ENCODE data around the gene PSAPL1. TPM values are rescaled to one million over a fixed set of nuclear protein-coding genes. Genes with fewer than 3 reads are reported as not detected.

Gene PSAPL1
- polyA plus RNA-seq, 1 donor from 2014 or later: not detected

DNA sequence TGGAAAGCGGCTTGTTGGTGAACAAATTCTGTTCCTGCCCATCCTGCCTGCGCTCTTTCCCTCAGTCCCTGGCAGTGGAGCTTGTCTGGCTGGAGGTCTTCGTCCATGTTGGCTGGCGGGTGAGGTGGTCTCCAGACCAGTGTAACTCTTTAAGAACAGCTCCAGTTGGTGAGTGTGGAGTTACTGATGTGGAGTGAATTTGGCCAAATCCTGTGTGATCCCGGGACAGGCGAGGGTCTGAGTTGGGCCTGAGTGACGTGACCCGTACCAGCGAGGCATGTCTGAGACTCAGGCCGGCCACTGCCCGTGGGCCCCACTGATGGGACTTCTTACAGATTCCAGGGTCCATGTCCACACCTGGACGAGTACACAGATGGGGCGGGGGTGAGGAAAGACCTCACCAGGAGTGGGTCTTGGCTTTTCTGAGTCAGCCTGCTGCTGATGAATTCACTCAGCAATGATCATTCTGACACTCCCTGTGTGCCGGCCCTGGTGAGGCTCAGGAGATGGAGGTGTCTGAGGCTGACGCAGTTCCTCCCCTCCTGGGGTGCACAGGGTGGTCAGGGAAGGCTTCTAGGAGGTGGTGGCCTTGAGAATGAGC lies 45.5 kb downstream of the PSAPL1 start:
- Histone ChIP-seq H3K9ac (ENCODE audit: low read length) (no peak overlapping the region), H3K27ac (ENCODE audit: low read length) (no peak overlapping the region)
- TF ChIP-seq, protein P1, sequence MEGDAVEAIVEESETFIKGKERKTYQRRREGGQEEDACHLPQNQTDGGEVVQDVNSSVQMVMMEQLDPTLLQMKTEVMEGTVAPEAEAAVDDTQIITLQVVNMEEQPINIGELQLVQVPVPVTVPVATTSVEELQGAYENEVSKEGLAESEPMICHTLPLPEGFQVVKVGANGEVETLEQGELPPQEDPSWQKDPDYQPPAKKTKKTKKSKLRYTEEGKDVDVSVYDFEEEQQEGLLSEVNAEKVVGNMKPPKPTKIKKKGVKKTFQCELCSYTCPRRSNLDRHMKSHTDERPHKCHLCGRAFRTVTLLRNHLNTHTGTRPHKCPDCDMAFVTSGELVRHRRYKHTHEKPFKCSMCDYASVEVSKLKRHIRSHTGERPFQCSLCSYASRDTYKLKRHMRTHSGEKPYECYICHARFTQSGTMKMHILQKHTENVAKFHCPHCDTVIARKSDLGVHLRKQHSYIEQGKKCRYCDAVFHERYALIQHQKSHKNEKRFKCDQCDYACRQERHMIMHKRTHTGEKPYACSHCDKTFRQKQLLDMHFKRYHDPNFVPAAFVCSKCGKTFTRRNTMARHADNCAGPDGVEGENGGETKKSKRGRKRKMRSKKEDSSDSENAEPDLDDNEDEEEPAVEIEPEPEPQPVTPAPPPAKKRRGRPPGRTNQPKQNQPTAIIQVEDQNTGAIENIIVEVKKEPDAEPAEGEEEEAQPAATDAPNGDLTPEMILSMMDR (IDR thresholded peaks at IDR 0.05; ENCODE audit: poor library complexity, severe bottlenecking): no peak
- no peak for TF ChIP-seq MXI1 (conservative IDR thresholded peaks at IDR 0.05; ENCODE audit: poor library complexity, severe bottlenecking)

DNA sequence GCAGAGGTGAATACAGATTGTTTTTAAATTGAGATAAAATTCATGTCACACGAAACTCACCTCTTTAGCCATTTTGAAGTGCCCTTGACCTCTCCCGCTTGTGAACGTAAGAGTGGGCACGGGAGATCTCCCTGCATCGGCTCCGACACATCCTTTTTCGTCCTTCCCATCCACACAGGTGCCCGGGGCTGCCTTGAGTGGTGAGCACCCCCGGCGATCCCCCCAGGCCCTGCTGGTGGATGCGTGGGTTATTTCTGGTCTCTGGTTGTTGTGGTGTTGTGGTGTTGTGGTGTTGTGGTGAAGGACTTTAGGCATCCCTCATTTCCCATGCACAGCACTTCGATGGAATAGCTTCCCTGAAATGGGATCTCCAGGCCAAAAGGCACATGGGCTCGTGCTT lies 46.1 kb downstream of the PSAPL1 start:
- no peaks in the 10 kb centered on the region for H4K20me1 ChIP-seq (ENCODE audit: insufficient read depth)
- H3K79me2 ChIP-seq (replicated peaks; ENCODE audit: insufficient read depth, low read length): no peaks in the 10 kb centered on the region

More for the DNA sequence above, 45.5 kb downstream of the PSAPL1 start:
- no peak overlapping the region for H3K4me2 ChIP-seq (ENCODE audit: low read length)
- H3K79me2 ChIP-seq (replicated peaks; ENCODE audit: insufficient read depth, low read length): no peaks in the 10 kb centered on the region
- H3F3A ChIP-seq (ENCODE audit: insufficient read depth, low read length, poor library complexity, severe bottlenecking): no peaks in the 10 kb centered on the region
- no peaks in the 10 kb centered on the region for H3K36me3 ChIP-seq (ENCODE audit: insufficient read depth, low read length)
- no peaks in the 10 kb centered on the region for H3K9me3 ChIP-seq (ENCODE audit: low read length)
- H3K4me3 ChIP-seq (ENCODE audit: low read length): no peak overlapping the region
- H4K20me1 ChIP-seq (ENCODE audit: insufficient read depth): no peaks in the 10 kb centered on the region
- no peaks in the 10 kb centered on the region for H3K27me3 ChIP-seq (ENCODE audit: insufficient read depth, low read depth, low read length)
- no peak overlapping the region for H2AFZ ChIP-seq (ENCODE audit: low read depth, low read length)
- H3K9me2 ChIP-seq (ENCODE audit: insufficient read depth, low read length): no peaks in the 10 kb centered on the region

DNA sequence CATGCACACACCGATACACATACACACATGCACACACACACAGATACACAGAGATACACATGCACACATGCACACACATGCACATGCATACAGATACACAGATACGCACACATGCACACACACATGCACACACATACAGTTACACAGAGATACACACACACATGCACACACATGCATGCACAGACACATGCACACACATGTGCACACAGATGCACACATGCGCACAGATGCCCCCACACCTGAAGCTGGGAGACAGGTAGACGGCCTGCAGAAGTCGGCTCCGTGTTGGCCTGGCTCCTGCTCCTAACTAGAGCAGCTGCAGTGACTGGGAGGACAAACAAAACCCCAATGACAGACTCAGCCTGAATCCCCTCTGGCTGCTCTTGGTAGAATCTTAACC lies 46.8 kb downstream of the PSAPL1 start:
- H4K20me1 ChIP-seq (ENCODE audit: insufficient read depth): no peaks in the 10 kb centered on the region
- TF ChIP-seq, protein P1 (IDR thresholded peaks at IDR 0.05; ENCODE audit: poor library complexity, severe bottlenecking): no peak
- TF ChIP-seq, protein P2, sequence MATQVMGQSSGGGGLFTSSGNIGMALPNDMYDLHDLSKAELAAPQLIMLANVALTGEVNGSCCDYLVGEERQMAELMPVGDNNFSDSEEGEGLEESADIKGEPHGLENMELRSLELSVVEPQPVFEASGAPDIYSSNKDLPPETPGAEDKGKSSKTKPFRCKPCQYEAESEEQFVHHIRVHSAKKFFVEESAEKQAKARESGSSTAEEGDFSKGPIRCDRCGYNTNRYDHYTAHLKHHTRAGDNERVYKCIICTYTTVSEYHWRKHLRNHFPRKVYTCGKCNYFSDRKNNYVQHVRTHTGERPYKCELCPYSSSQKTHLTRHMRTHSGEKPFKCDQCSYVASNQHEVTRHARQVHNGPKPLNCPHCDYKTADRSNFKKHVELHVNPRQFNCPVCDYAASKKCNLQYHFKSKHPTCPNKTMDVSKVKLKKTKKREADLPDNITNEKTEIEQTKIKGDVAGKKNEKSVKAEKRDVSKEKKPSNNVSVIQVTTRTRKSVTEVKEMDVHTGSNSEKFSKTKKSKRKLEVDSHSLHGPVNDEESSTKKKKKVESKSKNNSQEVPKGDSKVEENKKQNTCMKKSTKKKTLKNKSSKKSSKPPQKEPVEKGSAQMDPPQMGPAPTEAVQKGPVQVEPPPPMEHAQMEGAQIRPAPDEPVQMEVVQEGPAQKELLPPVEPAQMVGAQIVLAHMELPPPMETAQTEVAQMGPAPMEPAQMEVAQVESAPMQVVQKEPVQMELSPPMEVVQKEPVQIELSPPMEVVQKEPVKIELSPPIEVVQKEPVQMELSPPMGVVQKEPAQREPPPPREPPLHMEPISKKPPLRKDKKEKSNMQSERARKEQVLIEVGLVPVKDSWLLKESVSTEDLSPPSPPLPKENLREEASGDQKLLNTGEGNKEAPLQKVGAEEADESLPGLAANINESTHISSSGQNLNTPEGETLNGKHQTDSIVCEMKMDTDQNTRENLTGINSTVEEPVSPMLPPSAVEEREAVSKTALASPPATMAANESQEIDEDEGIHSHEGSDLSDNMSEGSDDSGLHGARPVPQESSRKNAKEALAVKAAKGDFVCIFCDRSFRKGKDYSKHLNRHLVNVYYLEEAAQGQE (IDR thresholded peaks at IDR 0.05; ENCODE audit: borderline replicate concordance): no peak
- TF ChIP-seq MXI1 (conservative IDR thresholded peaks at IDR 0.05; ENCODE audit: poor library complexity, severe bottlenecking): no peak
- TF ChIP-seq POLR2AphosphoS5 (IDR thresholded peaks at IDR 0.05): no peak
- no peak for TF ChIP-seq SMC3 (conservative IDR thresholded peaks at IDR 0.05; ENCODE audit: poor library complexity)
- TF ChIP-seq EP300 (conservative IDR thresholded peaks at IDR 0.05; ENCODE audit: poor library complexity, severe bottlenecking): no peak
- no peak for TF ChIP-seq EZH2 (IDR thresholded peaks at IDR 0.05; ENCODE audit: borderline replicate concordance, insufficient read depth, low read length, poor library complexity, severe bottlenecking)
- TF ChIP-seq RAD21 (conservative IDR thresholded peaks at IDR 0.05): no peak
- no peak for TF ChIP-seq TAF1 (IDR thresholded peaks at IDR 0.05; ENCODE audit: low read depth)
- H3F3A ChIP-seq (ENCODE audit: insufficient read depth, low read length, poor library complexity, severe bottlenecking): no peaks in the 10 kb centered on the region
- H3K9ac ChIP-seq (ENCODE audit: low read length): no peak overlapping the region
- H3K36me3 ChIP-seq (ENCODE audit: insufficient read depth, low read length): no peaks in the 10 kb centered on the region
- H3K9me3 ChIP-seq (ENCODE audit: low read length): no peaks in the 10 kb centered on the region
- H3K4me3 ChIP-seq (ENCODE audit: low read length): no peak overlapping the region
- H2AFZ ChIP-seq (ENCODE audit: low read depth, low read length): no peak overlapping the region
- H3K27me3 ChIP-seq (ENCODE audit: insufficient read depth, low read depth, low read length): no peaks in the 10 kb centered on the region
- H3K9me2 ChIP-seq (ENCODE audit: insufficient read depth, low read length): no peaks in the 10 kb centered on the region
- H3K79me2 ChIP-seq (replicated peaks; ENCODE audit: insufficient read depth, low read length): no peaks in the 10 kb centered on the region
- H3K27ac ChIP-seq (ENCODE audit: low read length): no peak overlapping the region
- H3K4me2 ChIP-seq (ENCODE audit: low read length): no peak overlapping the region

More for the DNA sequence above, 46.1 kb downstream of the PSAPL1 start:
- no peak overlapping the region for H2AFZ ChIP-seq (ENCODE audit: low read depth, low read length)
- no peaks in the 10 kb centered on the region for H3K9me3 ChIP-seq (ENCODE audit: low read length)
- H3K36me3 ChIP-seq (ENCODE audit: insufficient read depth, low read length): no peaks in the 10 kb centered on the region
- no peaks in the 10 kb centered on the region for H3K9me2 ChIP-seq (ENCODE audit: insufficient read depth, low read length)
- TF ChIP-seq SMC3 (conservative IDR thresholded peaks at IDR 0.05; ENCODE audit: poor library complexity): no peak
- no peak overlapping the region for H3K4me3 ChIP-seq (ENCODE audit: low read length)
- no peak overlapping the region for H3K4me2 ChIP-seq (ENCODE audit: low read length)
- no peak overlapping the region for H3K9ac ChIP-seq (ENCODE audit: low read length)
- H3F3A ChIP-seq (ENCODE audit: insufficient read depth, low read length, poor library complexity, severe bottlenecking): no peaks in the 10 kb centered on the region
- H3K27me3 ChIP-seq (ENCODE audit: insufficient read depth, low read depth, low read length): no peaks in the 10 kb centered on the region
- H3K27ac ChIP-seq (ENCODE audit: low read length): no peak overlapping the region
